Neural progenitor cell (in vitro differentiated cells): Measurements from ENCODE around the gene MAGI1. TPM values are rescaled to one million over a fixed set of nuclear protein-coding genes. Genes with fewer than 3 reads are reported as not detected.

Experiments
- DNase-seq: peaks from one replicate; pipeline ENCODE4 v3.0.0-alpha.2; 2016; ENCODE audit warnings: low spot score
- H2AFZ ChIP-seq: fragments of 200-600 bp; sonication (generic); replicated peaks from 2 replicates; pipeline ENCODE4 v1.6.1; 2016; ENCODE audit warnings: antibody characterized with exemption
- H3F3A ChIP-seq: fragments of 200-600 bp; sonication (generic); 2 replicates; pipeline ENCODE4 v1.6.1; 2016; ENCODE audit warnings: antibody characterized with exemption, low read depth
- H3K27ac ChIP-seq: fragments of 200-600 bp; sonication (generic); 2 replicates; pipeline ENCODE4 v1.5.1; 2016; ENCODE audit warnings: mild to moderate bottlenecking
- H3K27me3 ChIP-seq: fragments of 200-600 bp; sonication (generic); 2 replicates; pipeline ENCODE4 v1.6.1; 2016; ENCODE audit warnings: mild to moderate bottlenecking, moderate library complexity
- H3K36me3 ChIP-seq: fragments of 200-600 bp; sonication (generic); 2 replicates; pipeline ENCODE4 v1.5.1; 2016
- H3K4me1 ChIP-seq: fragments of 200-600 bp; sonication (generic); 2 replicates; pipeline ENCODE4 v1.6.1; 2016; ENCODE audit warnings: mixed run types
- H3K4me2 ChIP-seq: fragments of 200-600 bp; sonication (generic); 2 replicates; pipeline ENCODE4 v1.6.1; 2016
- H3K4me3 ChIP-seq: fragments of 200-600 bp; sonication (generic); 2 replicates; pipeline ENCODE4 v1.5.1; 2016
- H3K79me2 ChIP-seq: fragments of 200-600 bp; sonication (generic); 2 replicates; pipeline ENCODE4 v1.6.1; 2016; ENCODE audit warnings: low read depth
- H3K9ac ChIP-seq: fragments of 200-600 bp; sonication (generic); 2 replicates; pipeline ENCODE4 v1.6.1; 2016
- H3K9me3 ChIP-seq: fragments of 200-600 bp; sonication (generic); 2 replicates; pipeline ENCODE4 v1.5.1; 2016; ENCODE audit warnings: low read depth
- H4K20me1 ChIP-seq: fragments of 200-600 bp; sonication (generic); 2 replicates; pipeline ENCODE4 v1.6.1; 2016; ENCODE audit warnings: low read depth
- H3K27ac Mint-ChIP-seq: 3 replicates; pipeline ENCODE4 v1.8.0; 2021; ENCODE audit warnings: mixed read lengths
- H3K27me3 Mint-ChIP-seq: 2 replicates; pipeline ENCODE4 v1.8.0; 2022; ENCODE audit warnings: low read depth, mild to moderate bottlenecking, inconsistent platforms, moderate library complexity, mixed read lengths; ENCODE audit not compliant: insufficient read depth
- H3K36me3 Mint-ChIP-seq: 3 replicates; pipeline ENCODE4 v1.8.0; 2021; ENCODE audit warnings: mixed read lengths
- H3K4me1 Mint-ChIP-seq: 3 replicates; pipeline ENCODE4 v1.8.0; 2021; ENCODE audit warnings: mixed read lengths
- H3K4me3 Mint-ChIP-seq: 3 replicates; pipeline ENCODE4 v1.8.0; 2021; ENCODE audit warnings: mild to moderate bottlenecking, moderate library complexity, mixed read lengths
- H3K9me3 Mint-ChIP-seq: 3 replicates; pipeline ENCODE4 v1.8.0; 2020; ENCODE audit warnings: mixed read lengths
- CTCF ChIP-seq: fragments of 200-600 bp; sonication (generic); IDR thresholded peaks from 2 replicates; pipeline ENCODE4 v1.5.1; 2017; ENCODE audit warnings: antibody characterized with exemption, mild to moderate bottlenecking
- EZH2 ChIP-seq: fragments of 200-600 bp; sonication (generic); IDR thresholded peaks from 2 replicates; pipeline ENCODE4 v1.6.1; 2017; ENCODE audit warnings: antibody characterized with exemption, mild to moderate bottlenecking, moderate library complexity
- EZH2phosphoT487 ChIP-seq: fragments of 200-600 bp; sonication (generic); IDR thresholded peaks from 2 replicates; pipeline ENCODE4 v1.6.1; 2017; ENCODE audit warnings: antibody characterized with exemption
- total RNA-seq: library from RNA; depleted of rRNA; stranded (reverse); fragments of >200 nt; gene quantifications from 2 replicates; pipeline ENCODE4 v1.2.3, GENCODE V29; 2015; ENCODE audit warnings: low replicate concordance

The MAGI1 gene
- total RNA-seq, 1 donor from 2014 or later: 40.6 TPM

DNA sequence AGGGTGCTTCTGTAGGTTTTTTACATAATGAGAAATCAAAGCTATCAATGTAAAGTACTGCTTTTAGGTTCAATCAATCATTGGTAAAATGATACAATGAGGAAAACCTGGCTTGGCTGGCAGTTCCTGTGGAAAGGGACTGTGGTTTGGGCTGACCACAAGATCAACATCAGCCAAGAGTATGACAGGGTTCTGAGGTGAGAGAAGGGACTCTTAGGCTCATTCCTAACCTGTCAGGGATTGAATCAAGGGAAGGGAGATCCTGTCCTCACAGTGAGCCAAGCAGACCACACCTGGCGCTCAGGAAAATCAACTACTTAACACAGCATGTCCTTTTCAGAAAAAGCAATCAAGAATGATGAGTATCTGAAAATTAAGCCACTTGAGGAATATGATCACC lies 111.1 kb downstream of the MAGI1 start:
- H3K9ac ChIP-seq: no peak overlapping the region
- H3K79me2 ChIP-seq: peaks cover 60% of the 10 kb centered on the region
- Mint-ChIP-seq H3K36me3 (peaks cover 2% of the 10 kb centered on the region), H3K4me3 (no peak overlapping the region), H3K27me3 (no peaks in the 10 kb centered on the region), H3K4me1 (peaks cover 22% of the 10 kb centered on the region), H3K27ac (no peak overlapping the region), H3K9me3 (peaks cover 8% of the 10 kb centered on the region)
- H3K27me3 ChIP-seq: no peaks in the 10 kb centered on the region
- H3K4me2 ChIP-seq: no peak overlapping the region
- no peaks in the 10 kb centered on the region for H3K9me3 ChIP-seq
- no peak overlapping the region for H3K27ac ChIP-seq
- H2AFZ ChIP-seq: no peak overlapping the region
- H3F3A ChIP-seq: peaks cover 16% of the 10 kb centered on the region
- H3K4me3 ChIP-seq: no peak overlapping the region
- peaks cover 16% of the 10 kb centered on the region for H3K4me1 ChIP-seq
- TF ChIP-seq EZH2phosphoT487 (no peak), CTCF (no peak), EZH2 (no peak)
- H4K20me1 ChIP-seq: peaks cover 22% of the 10 kb centered on the region
- DNase-seq: no peak
- no peaks in the 10 kb centered on the region for H3K36me3 ChIP-seq

DNA sequence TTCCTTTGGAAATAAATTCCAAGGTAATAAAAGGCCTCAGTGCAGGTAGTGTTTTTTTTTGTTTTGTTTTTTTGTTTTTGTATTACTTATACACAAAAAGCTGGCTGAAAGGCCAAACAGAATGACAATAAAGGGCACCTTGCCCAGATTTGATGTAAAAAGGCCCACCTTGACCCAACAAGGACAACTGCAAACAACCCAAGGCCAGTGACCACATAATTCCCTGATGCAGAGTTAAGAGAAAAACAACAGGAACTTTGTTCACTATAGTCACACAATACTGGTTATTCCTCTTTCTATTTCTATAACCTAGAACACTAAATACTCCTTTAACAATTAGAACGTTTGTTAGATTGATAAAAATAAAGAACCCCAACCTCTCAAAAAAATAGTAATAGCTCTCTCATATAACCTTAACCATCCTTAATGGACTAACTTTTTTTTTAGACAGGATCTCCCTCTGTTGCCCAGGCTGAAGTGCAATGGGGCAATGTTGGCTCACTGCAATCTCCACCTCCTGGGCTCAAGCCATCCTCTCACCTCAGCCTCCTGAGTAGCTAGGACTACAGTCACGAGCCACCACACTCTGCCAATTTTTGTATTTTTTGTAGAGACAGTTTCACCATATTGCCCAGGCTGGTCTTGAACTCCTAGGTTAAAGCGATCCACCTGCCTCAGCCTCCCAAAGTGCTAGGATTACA lies 113.3 kb downstream of the MAGI1 start:
- Histone ChIP-seq H3K36me3 (no peaks in the 10 kb centered on the region), H3K27me3 (no peaks in the 10 kb centered on the region), H3K4me3 (no peak overlapping the region), H3K9me3 (no peaks in the 10 kb centered on the region), H3K4me1 (peaks cover 16% of the 10 kb centered on the region), H3K9ac (no peak overlapping the region), H4K20me1 (peaks cover 22% of the 10 kb centered on the region), H3F3A (peaks cover 16% of the 10 kb centered on the region), H3K4me2 (no peak overlapping the region), H2AFZ (no peak overlapping the region), H3K27ac (no peak overlapping the region), H3K79me2 (peaks cover 70% of the 10 kb centered on the region)
- no peak for TF ChIP-seq CTCF
- no peak for TF ChIP-seq EZH2phosphoT487
- no peak for TF ChIP-seq EZH2
- no peak for DNase-seq
- Mint-ChIP-seq H3K4me1 (peaks cover 22% of the 10 kb centered on the region), H3K27me3 (no peaks in the 10 kb centered on the region), H3K9me3 (no peaks in the 10 kb centered on the region), H3K36me3 (peaks cover 2% of the 10 kb centered on the region), H3K27ac (no peak overlapping the region), H3K4me3 (no peak overlapping the region)

DNA sequence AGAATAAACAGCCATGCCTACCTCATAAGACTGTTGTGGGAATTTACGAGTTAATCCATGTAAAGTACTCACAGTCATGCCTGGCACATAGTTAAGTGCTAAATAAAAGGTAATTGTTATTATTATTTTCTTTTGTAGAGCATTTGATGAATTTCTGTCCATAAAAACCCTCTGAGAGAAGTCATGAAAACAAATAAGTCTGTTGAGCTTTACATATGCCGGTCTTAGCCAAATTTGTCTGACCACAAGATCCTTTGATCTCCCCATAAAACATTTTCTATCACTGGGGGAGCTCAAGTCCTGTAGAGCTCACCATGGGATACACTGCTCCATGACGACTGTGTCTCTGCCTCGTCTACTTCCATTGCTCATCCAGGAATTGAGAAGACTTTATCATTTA lies 114.0 kb downstream of the MAGI1 start:
- Histone ChIP-seq H3K4me2 (no peak overlapping the region), H3K27me3 (no peaks in the 10 kb centered on the region), H3F3A (peaks cover 16% of the 10 kb centered on the region), H3K9me3 (no peaks in the 10 kb centered on the region), H3K4me3 (no peak overlapping the region), H3K36me3 (no peaks in the 10 kb centered on the region), H2AFZ (no peak overlapping the region), H3K79me2 (peaks cover 69% of the 10 kb centered on the region), H3K4me1 (peaks cover 16% of the 10 kb centered on the region), H3K9ac (no peak overlapping the region), H3K27ac (no peak overlapping the region), H4K20me1 (peaks cover 22% of the 10 kb centered on the region)
- H3K9me3 Mint-ChIP-seq: no peaks in the 10 kb centered on the region
- no peak overlapping the region for H3K27ac Mint-ChIP-seq
- H3K27me3 Mint-ChIP-seq: no peaks in the 10 kb centered on the region
- no peaks in the 10 kb centered on the region for H3K36me3 Mint-ChIP-seq
- no peak for DNase-seq
- no peak overlapping the region for H3K4me3 Mint-ChIP-seq
- H3K4me1 Mint-ChIP-seq: peaks cover 22% of the 10 kb centered on the region
- TF ChIP-seq EZH2 (no peak), EZH2phosphoT487 (no peak), CTCF (no peak)
